ENCODE measurements around the gene NKD1. TPM values are rescaled to one million over a fixed set of nuclear protein-coding genes. Genes with fewer than 3 reads are reported as not detected.

The NKD1 gene
- total RNA-seq, 2 experiments from 2014 or later, result 0.81 to 1.3 TPM

DNA sequence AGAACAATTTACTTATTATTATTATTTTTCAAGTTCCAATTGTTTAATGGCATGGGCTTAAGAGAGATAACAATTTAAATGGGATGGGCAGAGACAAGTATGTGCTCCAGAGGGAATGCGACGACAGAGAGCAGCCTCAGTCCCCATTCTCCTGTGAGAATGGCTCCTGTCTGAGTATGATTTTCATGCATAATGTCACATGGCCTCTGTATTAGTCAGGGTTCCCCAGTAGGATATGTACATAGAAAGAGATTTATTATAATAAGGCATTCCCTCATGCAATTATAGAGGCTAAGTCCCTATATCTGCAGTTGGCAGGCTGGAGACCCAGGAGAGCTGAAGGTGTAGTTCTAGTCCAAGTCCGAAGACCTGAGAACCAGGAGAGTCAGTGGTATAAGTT, 22.9 kb upstream of the NKD1 start:
- H3K9me3 Mint-ChIP-seq, result peaks cover 11% of the 10 kb centered on the region
- ChIA-PET POLR2A (no interaction called here), CTCF (interaction anchor here (0.6 to 1.7 kb wide), 2 partner anchors 12 to 232 kb away, joined by 3 read pairs; no protein-coding TSS in a partner anchor)
- H3K27me3 Mint-ChIP-seq, result peaks cover 17% of the 10 kb centered on the region
- DNase-seq, result no peak
- H3K27ac Mint-ChIP-seq, result no peak overlapping the region
- no peak overlapping the region for H3K4me3 Mint-ChIP-seq
- no peaks in the 10 kb centered on the region for H3K4me1 Mint-ChIP-seq
- no peaks in the 10 kb centered on the region for H3K36me3 Mint-ChIP-seq (ENCODE audit: low read depth)

DNA sequence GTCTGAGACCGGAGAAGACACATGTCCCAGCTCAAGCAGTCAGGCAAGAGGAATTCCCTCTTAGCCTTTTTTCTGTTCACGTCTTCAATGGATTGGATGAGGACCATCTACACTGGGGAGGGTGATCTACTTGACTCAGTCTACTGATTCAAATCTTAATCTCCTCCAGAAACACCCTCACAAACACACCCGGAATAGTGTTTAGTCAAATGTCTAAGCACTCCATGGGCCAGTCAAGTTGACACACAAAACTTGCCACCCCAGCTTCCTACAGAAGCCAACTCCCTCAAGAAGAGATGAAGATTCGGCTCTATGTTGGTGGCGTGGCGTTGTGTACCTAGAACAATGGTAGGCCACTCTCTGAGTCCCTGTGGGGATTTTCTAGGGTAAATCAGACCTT, 22.5 kb upstream of the NKD1 start:
- no peak overlapping the region for H3K4me3 Mint-ChIP-seq
- H3K9me3 Mint-ChIP-seq, result peaks cover 12% of the 10 kb centered on the region
- POLR2A ChIA-PET, result no interaction called here
- no peaks in the 10 kb centered on the region for H3K4me1 Mint-ChIP-seq
- DNase-seq, result no peak
- peaks cover 17% of the 10 kb centered on the region for H3K27me3 Mint-ChIP-seq
- CTCF ChIA-PET, result interaction anchor here (1.7 kb wide), 1 partner anchor 12 kb away, joined by 3 read pairs; no protein-coding TSS in a partner anchor
- no peaks in the 10 kb centered on the region for H3K36me3 Mint-ChIP-seq (ENCODE audit: low read depth)
- H3K27ac Mint-ChIP-seq, result no peak overlapping the region

DNA sequence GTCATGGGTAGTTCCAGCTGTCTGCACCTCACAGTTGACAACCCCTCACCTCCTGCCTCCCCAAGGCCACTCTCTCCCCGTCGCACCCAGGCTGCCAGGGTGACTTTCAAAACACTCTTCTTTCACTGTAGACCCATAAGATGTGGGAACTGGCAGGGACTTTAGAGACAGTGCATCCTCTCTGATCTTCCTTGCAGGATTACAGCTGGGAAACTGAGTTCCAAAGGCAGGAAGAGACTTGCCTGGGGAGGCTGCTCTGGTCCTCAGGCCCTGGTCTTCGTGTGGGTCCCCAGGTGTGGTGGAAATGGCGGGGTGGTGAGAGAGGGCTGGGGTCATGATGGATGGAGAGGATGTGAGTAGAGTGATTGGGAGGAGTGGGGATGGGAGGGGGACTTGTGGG, 21.9 kb upstream of the NKD1 start:
- ChIA-PET POLR2A (no interaction called here), CTCF (interaction anchor here (1.7 kb wide), 1 partner anchor 11 kb away, joined by 3 read pairs; no protein-coding TSS in a partner anchor)
- Mint-ChIP-seq H3K36me3 (ENCODE audit: low read depth) (no peaks in the 10 kb centered on the region), H3K4me1 (no peaks in the 10 kb centered on the region), H3K9me3 (peaks cover 12% of the 10 kb centered on the region), H3K27me3 (peaks cover 16% of the 10 kb centered on the region), H3K4me3 (no peak overlapping the region), H3K27ac (no peak overlapping the region)
- DNase-seq, result no peak

DNA sequence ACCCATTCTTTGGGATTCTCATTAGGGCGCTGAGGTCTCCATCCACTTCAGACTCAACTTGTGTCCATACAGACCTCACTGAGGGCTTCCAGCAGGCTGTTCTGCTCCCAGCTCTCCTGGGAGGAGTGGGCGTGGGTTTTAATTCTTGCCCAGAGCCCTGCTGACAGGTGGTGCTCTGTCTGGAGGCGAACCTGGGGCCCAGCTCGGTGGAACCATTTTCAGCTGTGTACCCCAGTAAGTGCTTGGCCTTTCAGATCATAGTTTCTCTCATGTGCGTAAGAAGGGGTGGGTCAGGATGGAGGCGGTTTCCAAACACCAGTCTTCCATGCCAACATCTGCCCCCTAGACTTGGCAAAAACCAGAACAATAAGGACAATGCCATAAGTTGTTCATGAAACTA, 21.4 kb upstream of the NKD1 start:
- CTCF ChIA-PET, result no interaction called here
- H3K27ac Mint-ChIP-seq, result no peak overlapping the region
- POLR2A ChIA-PET, result no interaction called here
- no peaks in the 10 kb centered on the region for H3K36me3 Mint-ChIP-seq (ENCODE audit: low read depth)
- no peak for DNase-seq
- H3K27me3 Mint-ChIP-seq, result peaks cover 14% of the 10 kb centered on the region
- no peaks in the 10 kb centered on the region for H3K4me1 Mint-ChIP-seq
- no peak overlapping the region for H3K4me3 Mint-ChIP-seq
- peaks cover 12% of the 10 kb centered on the region for H3K9me3 Mint-ChIP-seq

DNA sequence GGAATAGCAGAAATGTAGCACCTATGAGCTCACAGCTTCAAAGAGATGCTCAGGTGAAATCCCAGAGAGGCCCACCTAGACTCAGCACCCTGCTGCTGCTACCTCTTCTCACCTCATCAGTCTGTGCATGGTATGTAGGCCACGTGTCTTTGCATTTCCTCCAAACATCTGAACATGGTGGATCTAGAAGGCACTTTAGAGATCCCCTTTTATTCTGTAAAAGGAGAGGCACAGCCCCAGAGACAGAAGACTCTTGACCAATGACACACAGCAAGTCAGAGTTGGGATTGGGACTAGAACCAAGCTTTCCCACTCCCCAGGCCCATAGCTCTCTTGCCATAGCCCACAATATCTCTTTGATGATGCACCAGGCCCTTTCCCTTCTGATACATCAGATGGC, 19.4 kb upstream of the NKD1 start:
- ChIA-PET POLR2A (no interaction called here), CTCF (no interaction called here)

DNA sequence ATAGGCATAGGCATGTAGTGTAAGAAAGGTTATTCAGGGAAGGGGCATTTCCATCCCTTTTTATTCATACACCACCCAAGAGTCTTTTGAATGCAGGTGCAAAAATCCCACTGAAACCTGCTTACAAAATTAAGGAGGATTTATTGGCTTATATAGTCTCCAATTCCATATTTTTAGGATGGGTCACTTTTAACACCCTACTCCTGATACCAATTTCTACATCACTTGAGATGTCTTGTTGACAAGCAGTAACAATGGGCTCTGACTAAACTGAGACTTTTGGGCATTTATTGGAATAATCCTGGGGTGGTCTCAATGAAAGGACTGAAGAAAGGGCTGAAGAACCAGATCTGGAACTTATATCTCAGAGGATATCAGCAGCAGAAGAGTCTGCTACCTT, 18.9 kb upstream of the NKD1 start:
- Mint-ChIP-seq H3K4me3 (no peak overlapping the region), H3K36me3 (ENCODE audit: low read depth) (no peaks in the 10 kb centered on the region), H3K9me3 (peaks cover 12% of the 10 kb centered on the region), H3K27ac (no peak overlapping the region), H3K27me3 (peaks cover 12% of the 10 kb centered on the region), H3K4me1 (no peaks in the 10 kb centered on the region)
- DNase-seq, result no peak
- ChIA-PET POLR2A (no interaction called here), CTCF (no interaction called here)

More for the DNA sequence above, 19.4 kb upstream of the NKD1 start:
- no peak overlapping the region for H3K4me3 Mint-ChIP-seq
- H3K27me3 Mint-ChIP-seq, result peaks cover 12% of the 10 kb centered on the region
- H3K36me3 Mint-ChIP-seq (ENCODE audit: low read depth), result no peaks in the 10 kb centered on the region
- H3K4me1 Mint-ChIP-seq, result no peaks in the 10 kb centered on the region
- DNase-seq, result no peak
- no peak overlapping the region for H3K27ac Mint-ChIP-seq
- H3K9me3 Mint-ChIP-seq, result peaks cover 12% of the 10 kb centered on the region

DNA sequence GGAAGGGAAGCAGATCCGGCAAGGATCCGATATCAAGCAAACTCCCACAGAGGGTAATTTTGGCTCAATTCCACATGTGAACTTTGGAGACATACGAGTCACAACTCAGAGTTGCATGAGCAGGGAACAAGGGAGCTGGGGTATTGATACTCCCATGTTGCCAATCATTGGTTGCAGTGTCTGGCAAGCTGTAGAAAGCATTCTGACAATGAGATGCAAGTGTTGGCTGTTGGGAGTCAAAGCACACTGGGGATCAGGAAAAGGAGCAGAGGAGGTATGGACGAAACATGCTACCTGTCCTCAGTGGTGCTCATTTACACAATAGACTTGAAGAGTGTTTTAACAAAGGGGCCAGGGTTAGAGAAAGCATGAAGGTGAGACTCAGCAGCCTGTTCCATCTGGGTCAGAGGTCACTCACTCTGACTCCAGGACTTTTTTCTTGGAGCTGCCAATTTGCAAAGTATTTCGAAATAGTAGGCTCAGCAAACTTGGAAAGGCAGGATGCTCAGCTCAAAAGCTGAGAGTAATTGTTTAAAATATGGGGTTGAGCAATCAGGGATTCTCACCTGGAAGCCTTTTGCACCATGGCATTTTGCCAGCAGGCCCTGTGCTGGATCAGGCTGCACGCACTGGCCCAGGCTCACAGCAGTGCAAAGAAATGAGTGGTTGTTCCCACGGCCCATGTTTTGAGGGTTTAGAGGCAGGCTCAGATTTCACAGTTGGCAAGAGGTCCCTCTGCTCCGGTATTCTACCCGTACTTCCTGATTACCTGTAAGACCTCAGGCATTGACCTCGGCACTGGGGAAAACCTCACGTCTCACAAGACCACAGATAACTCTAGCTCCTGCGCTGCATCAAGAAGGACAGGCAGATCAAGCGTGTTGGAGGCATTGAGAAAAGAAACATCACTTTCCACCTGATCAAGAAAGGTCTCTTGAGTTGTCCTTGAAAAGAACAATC, 17.6 kb upstream of the NKD1 start:
- POLR2A ChIA-PET, result no interaction called here
- CTCF ChIA-PET, result no interaction called here
- no peaks in the 10 kb centered on the region for H3K36me3 Mint-ChIP-seq (ENCODE audit: low read depth)
- DNase-seq, result no peak
- no peaks in the 10 kb centered on the region for H3K4me1 Mint-ChIP-seq
- H3K9me3 Mint-ChIP-seq, result peaks cover 12% of the 10 kb centered on the region
- H3K27me3 Mint-ChIP-seq, result peaks cover 12% of the 10 kb centered on the region
- no peak overlapping the region for H3K4me3 Mint-ChIP-seq
- no peak overlapping the region for H3K27ac Mint-ChIP-seq

DNA sequence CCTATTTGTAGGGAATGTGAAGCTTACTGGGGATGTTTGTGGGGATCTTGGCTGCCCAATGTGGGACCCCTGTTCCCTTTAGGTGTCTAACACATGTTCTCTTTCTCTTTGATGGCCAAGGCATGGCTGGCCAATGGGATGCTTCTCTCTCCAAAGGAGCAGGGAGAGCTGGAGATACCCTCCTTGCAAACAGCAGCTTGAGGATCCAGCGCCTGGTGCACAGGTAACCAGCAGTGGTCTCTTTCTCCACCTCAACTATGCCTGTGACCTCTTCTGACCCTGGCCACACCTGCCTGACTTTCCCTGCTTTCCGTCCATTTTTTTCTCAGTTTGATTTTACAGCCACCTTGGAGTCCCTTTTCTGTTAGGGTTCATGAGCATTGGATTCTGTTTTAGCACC, 16.8 kb upstream of the NKD1 start:
- Mint-ChIP-seq H3K4me1 (no peaks in the 10 kb centered on the region), H3K27ac (no peak overlapping the region), H3K4me3 (no peak overlapping the region), H3K27me3 (peaks cover 12% of the 10 kb centered on the region), H3K36me3 (ENCODE audit: low read depth) (no peaks in the 10 kb centered on the region), H3K9me3 (peaks cover 12% of the 10 kb centered on the region)
- POLR2A ChIA-PET, result no interaction called here
- DNase-seq, result no peak
- CTCF ChIA-PET, result no interaction called here

DNA sequence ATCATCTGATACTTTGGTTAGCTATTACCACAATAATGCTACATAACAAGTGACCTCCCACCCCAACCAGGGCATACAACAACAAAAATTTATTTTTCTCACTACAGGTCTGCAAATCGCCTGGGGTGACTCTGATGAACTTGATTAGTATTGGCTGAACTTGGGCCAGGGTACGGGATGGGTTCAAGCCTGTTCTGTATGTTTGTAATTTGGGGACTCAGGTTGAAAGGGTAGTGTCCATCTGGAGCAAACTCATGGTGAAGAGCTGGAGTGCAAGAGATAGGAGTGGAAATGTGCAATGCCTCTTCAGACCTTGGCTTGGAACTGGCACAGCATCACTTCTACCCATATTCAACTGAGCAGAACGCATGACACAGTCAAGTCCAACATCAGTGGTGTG, 16.3 kb upstream of the NKD1 start:
- Mint-ChIP-seq H3K27me3 (peaks cover 12% of the 10 kb centered on the region), H3K27ac (no peak overlapping the region), H3K9me3 (peaks cover 12% of the 10 kb centered on the region), H3K36me3 (ENCODE audit: low read depth) (no peaks in the 10 kb centered on the region), H3K4me3 (no peak overlapping the region), H3K4me1 (no peaks in the 10 kb centered on the region)
- ChIA-PET POLR2A (no interaction called here), CTCF (no interaction called here)
- DNase-seq, result no peak

DNA sequence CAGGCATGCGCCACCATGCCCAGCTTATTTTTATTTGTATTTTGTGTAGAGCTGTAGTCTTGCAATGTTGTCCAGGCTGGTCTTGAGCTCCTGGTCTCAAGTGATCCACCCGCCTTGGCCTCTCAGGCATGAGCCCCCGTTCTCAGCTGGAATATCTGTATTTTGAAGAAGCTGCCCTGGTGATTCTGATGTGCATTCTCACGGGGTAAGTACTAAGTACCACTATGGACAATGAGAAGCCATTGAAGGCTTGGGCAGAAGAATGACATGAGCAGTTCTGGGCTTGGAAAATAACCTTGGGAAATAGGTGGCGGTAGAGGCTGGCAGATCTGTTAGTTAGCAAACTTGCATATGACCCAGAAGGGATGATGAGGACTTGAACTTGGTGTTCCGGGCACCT, 15.6 kb upstream of the NKD1 start:
- H3K9me3 Mint-ChIP-seq, result peaks cover 12% of the 10 kb centered on the region
- CTCF ChIA-PET, result no interaction called here
- H3K4me1 Mint-ChIP-seq, result no peaks in the 10 kb centered on the region
- H3K4me3 Mint-ChIP-seq, result no peak overlapping the region
- H3K36me3 Mint-ChIP-seq (ENCODE audit: low read depth), result no peaks in the 10 kb centered on the region
- H3K27me3 Mint-ChIP-seq, result peaks cover 9% of the 10 kb centered on the region
- POLR2A ChIA-PET, result no interaction called here
- no peak overlapping the region for H3K27ac Mint-ChIP-seq
- no peak for DNase-seq

DNA sequence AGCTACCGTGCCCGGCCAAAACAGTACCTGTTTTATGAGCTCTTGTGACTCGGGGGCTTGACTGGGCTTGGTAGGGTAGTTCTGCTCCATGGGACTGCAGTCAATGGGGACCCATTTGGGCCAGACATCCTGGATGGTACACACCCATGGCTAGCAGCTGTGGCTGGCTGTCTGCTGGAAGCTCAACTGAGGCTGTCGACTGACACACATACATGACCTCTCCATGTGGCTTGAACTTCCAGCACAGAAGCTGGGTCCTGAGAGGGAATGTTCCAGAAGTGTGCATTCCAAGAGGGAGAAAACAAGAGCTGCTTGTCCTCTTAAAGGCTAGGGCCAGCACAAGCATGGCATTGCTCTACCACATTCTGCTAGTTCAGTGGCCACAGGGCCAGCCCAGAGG, 14.9 kb upstream of the NKD1 start:
- CTCF ChIA-PET, result no interaction called here
- Mint-ChIP-seq H3K27ac (no peak overlapping the region), H3K27me3 (peaks cover 9% of the 10 kb centered on the region), H3K4me3 (no peak overlapping the region), H3K36me3 (ENCODE audit: low read depth) (no peaks in the 10 kb centered on the region), H3K4me1 (no peaks in the 10 kb centered on the region), H3K9me3 (peaks cover 12% of the 10 kb centered on the region)
- POLR2A ChIA-PET, result no interaction called here
- no peak for DNase-seq

DNA sequence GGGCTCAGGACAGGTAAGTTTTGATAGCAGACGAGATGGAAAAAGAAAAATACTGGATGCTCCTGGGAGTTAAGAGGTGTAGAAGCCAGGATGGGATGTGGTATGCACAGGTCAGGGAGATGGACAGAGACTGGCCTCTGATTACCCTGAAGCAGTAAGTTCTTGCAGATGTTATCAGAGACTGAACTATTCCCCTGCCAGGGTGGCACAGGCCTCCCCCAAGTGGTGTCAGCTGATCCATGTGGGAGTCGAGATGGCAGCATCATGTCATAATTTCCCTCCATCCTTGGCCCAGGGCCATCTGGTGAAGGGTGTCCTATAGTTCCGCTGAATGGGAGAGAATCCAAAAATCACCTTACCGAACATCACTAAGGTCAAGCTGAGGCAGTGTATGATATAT, 14.1 kb upstream of the NKD1 start:
- Mint-ChIP-seq H3K27ac (no peak overlapping the region), H3K27me3 (peaks cover 5% of the 10 kb centered on the region), H3K9me3 (peaks cover 9% of the 10 kb centered on the region), H3K4me1 (no peaks in the 10 kb centered on the region), H3K36me3 (ENCODE audit: low read depth) (no peaks in the 10 kb centered on the region), H3K4me3 (no peak overlapping the region)
- POLR2A ChIA-PET, result no interaction called here
- DNase-seq, result no peak
- CTCF ChIA-PET, result interaction anchor here (0.6 kb wide), 1 partner anchor 519 kb away, joined by 4 read pairs; no protein-coding TSS in a partner anchor

DNA sequence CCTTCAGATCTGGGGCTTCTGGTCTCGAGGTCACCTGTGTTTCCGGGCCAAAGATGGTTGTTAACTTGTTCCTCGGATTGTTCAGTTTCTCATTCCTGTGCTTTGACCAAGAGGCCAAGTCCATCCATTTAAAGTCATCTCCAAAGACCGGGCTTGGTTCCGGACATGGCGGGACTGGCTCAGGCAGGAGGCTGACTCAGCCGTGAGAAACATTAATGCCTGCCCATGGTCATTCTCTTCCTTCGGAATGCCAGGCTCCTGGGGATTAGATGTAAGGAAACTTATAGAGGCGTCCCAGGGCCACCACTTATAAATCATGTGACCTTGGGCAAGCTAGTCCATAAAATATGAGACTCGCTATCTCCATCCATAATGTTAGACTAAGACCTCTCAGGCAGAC, 13.6 kb upstream of the NKD1 start:
- H3K9me3 Mint-ChIP-seq, result peaks cover 6% of the 10 kb centered on the region
- POLR2A ChIA-PET, result no interaction called here
- H3K36me3 Mint-ChIP-seq (ENCODE audit: low read depth), result no peaks in the 10 kb centered on the region
- no peak overlapping the region for H3K27ac Mint-ChIP-seq
- no peaks in the 10 kb centered on the region for H3K4me1 Mint-ChIP-seq
- DNase-seq, result no peak
- no peak overlapping the region for H3K4me3 Mint-ChIP-seq
- peaks cover 8% of the 10 kb centered on the region for H3K27me3 Mint-ChIP-seq
- CTCF ChIA-PET, result interaction anchor here (0.6 kb wide), 1 partner anchor 520 kb away, joined by 4 read pairs; no protein-coding TSS in a partner anchor

DNA sequence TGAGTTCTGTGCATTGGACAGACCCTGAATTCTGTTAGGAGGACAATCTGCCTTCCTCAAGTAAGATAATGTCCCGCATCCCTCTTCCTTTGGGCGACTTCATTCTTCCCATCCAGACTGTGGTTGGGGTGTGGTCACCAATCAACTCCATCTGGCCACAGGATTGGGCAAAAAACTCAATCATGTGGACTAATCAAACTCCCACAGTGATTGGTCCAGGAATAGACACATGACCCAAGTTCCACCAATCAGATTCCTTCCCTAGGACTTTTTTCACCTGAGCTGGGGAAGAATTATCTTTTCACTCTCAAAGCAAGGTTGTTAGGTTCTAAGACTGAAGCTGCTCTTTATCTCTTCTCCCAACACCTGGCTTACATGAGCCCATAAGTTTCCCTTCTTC, 13.2 kb upstream of the NKD1 start:
- peaks cover 8% of the 10 kb centered on the region for H3K27me3 Mint-ChIP-seq
- no peak for DNase-seq
- ChIA-PET CTCF (no interaction called here), POLR2A (no interaction called here)
- H3K4me1 Mint-ChIP-seq, result no peaks in the 10 kb centered on the region
- no peaks in the 10 kb centered on the region for H3K36me3 Mint-ChIP-seq (ENCODE audit: low read depth)
- peaks cover 4% of the 10 kb centered on the region for H3K9me3 Mint-ChIP-seq
- H3K4me3 Mint-ChIP-seq, result no peak overlapping the region
- H3K27ac Mint-ChIP-seq, result no peak overlapping the region

Measured in activated CD4-positive, alpha-beta T cell treated with anti-CD3 and anti-CD28 coated beads, Interleukin-2, amount 10 ng/mL, durations not matched to agents 7 days and 5 days (primary cell).